WTC11 (cell line): Measurements from ENCODE around the gene NAV2. TPM values are rescaled to one million over a fixed set of nuclear protein-coding genes. Genes with fewer than 3 reads are reported as not detected.

Experiments used
- ATAC-seq: fragments of 200-7000 bp; cut with Tn5 transposase; 2 replicates; pipeline ENCODE4 v1.10.0; 2021; ENCODE audit warnings: mild to moderate bottlenecking, moderate library complexity
- CTCF ChIA-PET: fragments of 300-600 bp; sonication (Branson Sonifier 250); formaldehyde crosslinking; loops from one replicate; lab custom pipeline; 2021; ENCODE audit warnings: antibody characterized with exemption; lab: Charles Lee
- POLR2A ChIA-PET: fragments of 350-600 bp; sonication (Branson Sonifier 250); formaldehyde crosslinking; loops from one replicate; lab custom pipeline; 2021; ENCODE audit warnings: antibody characterized with exemption; lab: Charles Lee
- DNase-seq: peaks from one replicate; pipeline ENCODE4 v3.0.0; 2021; ENCODE audit warnings: low spot score
- H3K27ac Mint-ChIP-seq: 2 replicates; pipeline ENCODE4 v1.8.0; 2021; ENCODE audit warnings: mixed read lengths
- H3K27me3 Mint-ChIP-seq: 2 replicates; pipeline ENCODE4 v1.8.0; 2021; ENCODE audit warnings: low read depth, mild to moderate bottlenecking, moderate library complexity, mixed read lengths
- H3K36me3 Mint-ChIP-seq: 2 replicates; pipeline ENCODE4 v1.8.0; 2021; ENCODE audit warnings: mixed read lengths
- H3K4me1 Mint-ChIP-seq: 2 replicates; pipeline ENCODE4 v1.8.0; 2022; ENCODE audit warnings: mixed read lengths
- H3K4me3 Mint-ChIP-seq: 2 replicates; pipeline ENCODE4 v1.8.0; 2021; ENCODE audit warnings: mild to moderate bottlenecking, moderate library complexity, mixed read lengths
- H3K9me3 Mint-ChIP-seq: 2 replicates; pipeline ENCODE4 v1.8.0; 2021; ENCODE audit warnings: mixed read lengths
- ESRRA ChIP-seq: sonication (generic); formaldehyde crosslinking; IDR thresholded peaks from 2 replicates; pipeline ENCODE4 v1.8.1; 2022; ENCODE audit warnings: mild to moderate bottlenecking, missing genetic modification reagents, borderline replicate concordance
- GABPB1 ChIP-seq: sonication (generic); formaldehyde crosslinking; IDR thresholded peaks from 2 replicates; pipeline ENCODE4 v1.8.1; 2023; ENCODE audit warnings: mild to moderate bottlenecking, missing genetic modification reagents
- GTF2I ChIP-seq: fragments of 250-450 bp; sonication (Bioruptor Pico); conservative IDR thresholded peaks from 2 replicates; pipeline ENCODE4 v1.4.0; 2021; ENCODE audit warnings: mild to moderate bottlenecking
- IRF2 ChIP-seq: sonication (generic); formaldehyde crosslinking; IDR thresholded peaks from 2 replicates; pipeline ENCODE4 v1.8.0; 2022; ENCODE audit warnings: low read depth, missing genetic modification reagents, borderline replicate concordance
- NR3C1 ChIP-seq: sonication (generic); formaldehyde crosslinking; conservative IDR thresholded peaks from 2 replicates; pipeline ENCODE4 v1.8.1; 2023; ENCODE audit warnings: low read depth, mild to moderate bottlenecking, missing genetic modification reagents
- RELA ChIP-seq: sonication (generic); formaldehyde crosslinking; IDR thresholded peaks from 2 replicates; pipeline ENCODE4 v1.8.1; 2022; ENCODE audit warnings: missing genetic modification reagents, mild to moderate bottlenecking, borderline replicate concordance
- RORB ChIP-seq: fragments of 250-450 bp; sonication (Bioruptor Pico); IDR thresholded peaks from 2 replicates; pipeline ENCODE4 v1.9.0; 2021; ENCODE audit warnings: mild to moderate bottlenecking
- SMAD3 ChIP-seq: sonication (generic); formaldehyde crosslinking; IDR thresholded peaks from 2 replicates; pipeline ENCODE4 v1.8.0; 2022; ENCODE audit warnings: missing genetic modification reagents, mild to moderate bottlenecking, borderline replicate concordance
- ZNF671 ChIP-seq: fragments of 250-450 bp; sonication (Bioruptor Pico); IDR thresholded peaks from 2 replicates; pipeline ENCODE4 v1.8.0; 2021; ENCODE audit warnings: mild to moderate bottlenecking
- total RNA-seq: library from RNA; stranded (reverse); gene quantifications from 3 replicates; pipeline ENCODE4 v1.2.3, GENCODE V29; 2021
- TF ChIP-seq, protein P1 (sequence below): sonication (generic); formaldehyde crosslinking; IDR thresholded peaks from 2 replicates; pipeline ENCODE4 v1.8.1; 2023; ENCODE audit warnings: mild to moderate bottlenecking, moderate library complexity, missing genetic modification reagents
- TF ChIP-seq, protein P2 (sequence below): sonication (generic); formaldehyde crosslinking; IDR thresholded peaks from 2 replicates; pipeline ENCODE4 v1.8.0; 2023; ENCODE audit warnings: missing genetic modification reagents, mild to moderate bottlenecking, borderline replicate concordance
- TF ChIP-seq, protein P3 (sequence below): sonication (generic); formaldehyde crosslinking; IDR thresholded peaks from 2 replicates; pipeline ENCODE4 v1.8.1; 2023; ENCODE audit warnings: mild to moderate bottlenecking, missing genetic modification reagents, moderate library complexity
- TF ChIP-seq, protein P4 (sequence below): fragments of 250-450 bp; sonication (Bioruptor Pico); IDR thresholded peaks from 2 replicates; pipeline ENCODE4 v2.1.2; 2022; ENCODE audit warnings: mild to moderate bottlenecking, moderate library complexity

NAV2 gene
- total RNA-seq, 1 experiment from 2014 or later, result 42.8 TPM

DNA sequence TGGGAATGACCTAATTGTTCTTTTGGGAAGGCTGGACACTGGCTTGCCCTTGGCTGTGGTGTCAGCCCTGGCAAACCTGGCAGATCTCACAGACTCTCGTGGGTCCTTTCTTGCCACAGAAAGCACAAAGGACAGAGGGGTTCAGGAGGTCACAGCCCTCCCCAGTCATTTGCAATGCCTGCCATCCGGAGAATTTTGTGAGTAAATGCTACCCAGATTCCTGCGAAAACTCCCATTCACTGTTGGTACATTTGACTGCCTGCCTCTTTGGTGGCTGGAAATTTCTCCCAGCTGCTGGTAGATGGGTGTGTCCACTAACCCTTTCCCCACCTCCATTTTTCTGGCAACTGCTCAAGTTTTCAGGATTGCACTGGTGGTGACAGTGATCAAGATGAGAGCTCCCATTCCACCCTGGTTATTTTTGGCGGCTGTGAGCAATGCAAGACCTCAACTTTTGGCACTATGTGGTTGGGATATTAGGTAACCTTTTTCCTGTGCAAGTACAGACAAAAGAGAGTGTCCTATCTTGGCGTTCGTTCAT, 155.7 kb downstream of the NAV2 start (continued):
- TF ChIP-seq, protein P1, sequence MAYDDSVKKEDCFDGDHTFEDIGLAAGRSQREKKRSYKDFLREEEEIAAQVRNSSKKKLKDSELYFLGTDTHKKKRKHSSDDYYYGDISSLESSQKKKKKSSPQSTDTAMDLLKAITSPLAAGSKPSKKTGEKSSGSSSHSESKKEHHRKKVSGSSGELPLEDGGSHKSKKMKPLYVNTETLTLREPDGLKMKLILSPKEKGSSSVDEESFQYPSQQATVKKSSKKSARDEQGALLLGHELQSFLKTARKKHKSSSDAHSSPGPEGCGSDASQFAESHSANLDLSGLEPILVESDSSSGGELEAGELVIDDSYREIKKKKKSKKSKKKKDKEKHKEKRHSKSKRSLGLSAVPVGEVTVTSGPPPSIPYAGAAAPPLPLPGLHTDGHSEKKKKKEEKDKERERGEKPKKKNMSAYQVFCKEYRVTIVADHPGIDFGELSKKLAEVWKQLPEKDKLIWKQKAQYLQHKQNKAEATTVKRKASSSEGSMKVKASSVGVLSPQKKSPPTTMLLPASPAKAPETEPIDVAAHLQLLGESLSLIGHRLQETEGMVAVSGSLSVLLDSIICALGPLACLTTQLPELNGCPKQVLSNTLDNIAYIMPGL (CRISPR knock-in tag), result no peak
- TF ChIP-seq RELA (CRISPR knock-in tag), result no peak
- no peak for TF ChIP-seq GABPB1
- no peak for TF ChIP-seq RORB (CRISPR knock-in tag)
- TF ChIP-seq, protein P2, sequence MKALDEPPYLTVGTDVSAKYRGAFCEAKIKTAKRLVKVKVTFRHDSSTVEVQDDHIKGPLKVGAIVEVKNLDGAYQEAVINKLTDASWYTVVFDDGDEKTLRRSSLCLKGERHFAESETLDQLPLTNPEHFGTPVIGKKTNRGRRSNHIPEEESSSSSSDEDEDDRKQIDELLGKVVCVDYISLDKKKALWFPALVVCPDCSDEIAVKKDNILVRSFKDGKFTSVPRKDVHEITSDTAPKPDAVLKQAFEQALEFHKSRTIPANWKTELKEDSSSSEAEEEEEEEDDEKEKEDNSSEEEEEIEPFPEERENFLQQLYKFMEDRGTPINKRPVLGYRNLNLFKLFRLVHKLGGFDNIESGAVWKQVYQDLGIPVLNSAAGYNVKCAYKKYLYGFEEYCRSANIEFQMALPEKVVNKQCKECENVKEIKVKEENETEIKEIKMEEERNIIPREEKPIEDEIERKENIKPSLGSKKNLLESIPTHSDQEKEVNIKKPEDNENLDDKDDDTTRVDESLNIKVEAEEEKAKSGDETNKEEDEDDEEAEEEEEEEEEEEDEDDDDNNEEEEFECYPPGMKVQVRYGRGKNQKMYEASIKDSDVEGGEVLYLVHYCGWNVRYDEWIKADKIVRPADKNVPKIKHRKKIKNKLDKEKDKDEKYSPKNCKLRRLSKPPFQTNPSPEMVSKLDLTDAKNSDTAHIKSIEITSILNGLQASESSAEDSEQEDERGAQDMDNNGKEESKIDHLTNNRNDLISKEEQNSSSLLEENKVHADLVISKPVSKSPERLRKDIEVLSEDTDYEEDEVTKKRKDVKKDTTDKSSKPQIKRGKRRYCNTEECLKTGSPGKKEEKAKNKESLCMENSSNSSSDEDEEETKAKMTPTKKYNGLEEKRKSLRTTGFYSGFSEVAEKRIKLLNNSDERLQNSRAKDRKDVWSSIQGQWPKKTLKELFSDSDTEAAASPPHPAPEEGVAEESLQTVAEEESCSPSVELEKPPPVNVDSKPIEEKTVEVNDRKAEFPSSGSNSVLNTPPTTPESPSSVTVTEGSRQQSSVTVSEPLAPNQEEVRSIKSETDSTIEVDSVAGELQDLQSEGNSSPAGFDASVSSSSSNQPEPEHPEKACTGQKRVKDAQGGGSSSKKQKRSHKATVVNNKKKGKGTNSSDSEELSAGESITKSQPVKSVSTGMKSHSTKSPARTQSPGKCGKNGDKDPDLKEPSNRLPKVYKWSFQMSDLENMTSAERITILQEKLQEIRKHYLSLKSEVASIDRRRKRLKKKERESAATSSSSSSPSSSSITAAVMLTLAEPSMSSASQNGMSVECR, result no peak
- no peak for TF ChIP-seq ZNF671 (CRISPR knock-in tag)
- TF ChIP-seq, protein P3, sequence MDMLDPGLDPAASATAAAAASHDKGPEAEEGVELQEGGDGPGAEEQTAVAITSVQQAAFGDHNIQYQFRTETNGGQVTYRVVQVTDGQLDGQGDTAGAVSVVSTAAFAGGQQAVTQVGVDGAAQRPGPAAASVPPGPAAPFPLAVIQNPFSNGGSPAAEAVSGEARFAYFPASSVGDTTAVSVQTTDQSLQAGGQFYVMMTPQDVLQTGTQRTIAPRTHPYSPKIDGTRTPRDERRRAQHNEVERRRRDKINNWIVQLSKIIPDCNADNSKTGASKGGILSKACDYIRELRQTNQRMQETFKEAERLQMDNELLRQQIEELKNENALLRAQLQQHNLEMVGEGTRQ (CRISPR knock-in tag), result no peak
- no peak for TF ChIP-seq GTF2I (CRISPR knock-in tag)
- TF ChIP-seq, protein P4, sequence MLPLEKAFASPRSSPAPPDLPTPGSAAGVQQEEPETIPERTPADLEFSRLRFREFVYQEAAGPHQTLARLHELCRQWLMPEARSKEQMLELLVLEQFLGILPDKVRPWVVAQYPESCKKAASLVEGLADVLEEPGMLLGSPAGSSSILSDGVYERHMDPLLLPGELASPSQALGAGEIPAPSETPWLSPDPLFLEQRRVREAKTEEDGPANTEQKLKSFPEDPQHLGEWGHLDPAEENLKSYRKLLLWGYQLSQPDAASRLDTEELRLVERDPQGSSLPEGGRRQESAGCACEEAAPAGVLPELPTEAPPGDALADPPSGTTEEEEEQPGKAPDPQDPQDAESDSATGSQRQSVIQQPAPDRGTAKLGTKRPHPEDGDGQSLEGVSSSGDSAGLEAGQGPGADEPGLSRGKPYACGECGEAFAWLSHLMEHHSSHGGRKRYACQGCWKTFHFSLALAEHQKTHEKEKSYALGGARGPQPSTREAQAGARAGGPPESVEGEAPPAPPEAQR (CRISPR knock-in tag), result no peak
- TF ChIP-seq NR3C1 (CRISPR knock-in tag), result no peak
- no peak for TF ChIP-seq ESRRA (CRISPR knock-in tag)
- TF ChIP-seq, all 79 proteins: peak for 0

DNA sequence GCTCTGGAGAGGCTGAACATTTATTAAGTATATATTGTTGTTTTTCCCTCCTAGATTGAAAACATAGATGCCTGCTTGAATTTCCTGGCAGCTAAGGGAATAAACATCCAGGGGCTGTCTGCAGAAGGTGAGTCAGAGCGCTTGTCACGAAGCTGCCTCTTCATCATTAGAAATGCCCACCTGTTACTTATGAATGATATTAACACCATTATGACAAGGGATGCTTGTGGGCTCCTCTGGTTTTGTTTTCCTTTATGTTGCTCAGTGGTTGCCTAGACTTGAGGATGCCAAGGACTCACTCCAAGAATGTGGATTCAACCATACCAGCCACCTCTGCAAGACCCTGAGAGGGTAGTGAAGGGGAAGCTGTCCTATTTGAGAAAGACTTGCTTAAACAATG, 156.2 kb downstream of the NAV2 start:
- ATAC-seq, result 0 out of 2 replicates have a peak, but pooled peaks have one; percentile 4
- POLR2A ChIA-PET, result interaction anchor here (0.5 kb wide), 1 partner anchor 657 kb away, joined by 7 read pairs; no protein-coding TSS in a partner anchor
- peaks cover 92% of the 10 kb centered on the region for H3K4me1 Mint-ChIP-seq

More for the DNA sequence above, 156.2 kb downstream of the NAV2 start:
- TF ChIP-seq IRF2 (CRISPR knock-in tag) (no peak), ESRRA (CRISPR knock-in tag) (no peak), SMAD3 (CRISPR knock-in tag) (no peak)
- TF ChIP-seq, protein P3 (CRISPR knock-in tag), result no peak
- TF ChIP-seq, all 79 proteins: peak for 0
- H3K4me3 Mint-ChIP-seq, result no peak overlapping the region
- no peak for DNase-seq
- CTCF ChIA-PET, result interaction anchor here (0.6 to 1.3 kb wide), 3 partner anchors 34 to 92 kb away, joined by 3 to 4 read pairs (median 3); no protein-coding TSS in a partner anchor
- no peaks in the 10 kb centered on the region for H3K27me3 Mint-ChIP-seq
- peaks cover 8% of the 10 kb centered on the region for H3K36me3 Mint-ChIP-seq
- no peak overlapping the region for H3K27ac Mint-ChIP-seq
- no peaks in the 10 kb centered on the region for H3K9me3 Mint-ChIP-seq
